ENCODE data around the gene MYH8. TPM values are rescaled to one million over a fixed set of nuclear protein-coding genes. Genes with fewer than 3 reads are reported as not detected.

Gene MYH8
- total RNA-seq, 1 experiment from 2014 or later = not detected

DNA sequence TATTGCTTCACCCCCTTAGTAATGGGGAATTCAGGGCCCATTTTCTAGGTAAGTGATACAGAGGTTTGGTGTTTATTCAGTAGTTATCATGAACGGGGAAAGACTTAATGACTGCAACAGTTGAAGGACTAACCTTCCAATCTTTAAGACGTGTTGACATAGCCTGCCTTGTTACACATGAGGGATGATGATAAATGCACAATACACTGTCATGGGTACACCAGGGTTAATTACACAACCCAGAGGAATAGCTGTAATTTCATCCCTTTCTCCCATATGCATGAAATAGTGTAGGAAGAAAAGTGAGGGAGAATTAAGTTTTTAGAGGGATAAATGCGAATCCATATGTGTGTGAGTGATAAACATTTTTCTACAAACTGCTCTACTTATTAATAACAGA is 37.0 kb upstream of the MYH8 start:
- H3K36me3 Mint-ChIP-seq (ENCODE audit: insufficient read depth, unreplicated experiment) = no peaks in the 10 kb centered on the region
- no peak overlapping the region for H3K4me3 Mint-ChIP-seq (ENCODE audit: low read depth, unreplicated experiment)
- H3K27ac Mint-ChIP-seq (ENCODE audit: unreplicated experiment) = no peak overlapping the region
- DNase-seq = no peak
- intact Hi-C loops (cut with micrococcal nuclease; ENCODE audit: unreplicated experiment) = no loop called here
- no peaks in the 10 kb centered on the region for H3K4me1 Mint-ChIP-seq (ENCODE audit: low read depth, unreplicated experiment)
- CTCF ChIA-PET = no interaction called here
- TF ChIP-seq, protein P1, sequence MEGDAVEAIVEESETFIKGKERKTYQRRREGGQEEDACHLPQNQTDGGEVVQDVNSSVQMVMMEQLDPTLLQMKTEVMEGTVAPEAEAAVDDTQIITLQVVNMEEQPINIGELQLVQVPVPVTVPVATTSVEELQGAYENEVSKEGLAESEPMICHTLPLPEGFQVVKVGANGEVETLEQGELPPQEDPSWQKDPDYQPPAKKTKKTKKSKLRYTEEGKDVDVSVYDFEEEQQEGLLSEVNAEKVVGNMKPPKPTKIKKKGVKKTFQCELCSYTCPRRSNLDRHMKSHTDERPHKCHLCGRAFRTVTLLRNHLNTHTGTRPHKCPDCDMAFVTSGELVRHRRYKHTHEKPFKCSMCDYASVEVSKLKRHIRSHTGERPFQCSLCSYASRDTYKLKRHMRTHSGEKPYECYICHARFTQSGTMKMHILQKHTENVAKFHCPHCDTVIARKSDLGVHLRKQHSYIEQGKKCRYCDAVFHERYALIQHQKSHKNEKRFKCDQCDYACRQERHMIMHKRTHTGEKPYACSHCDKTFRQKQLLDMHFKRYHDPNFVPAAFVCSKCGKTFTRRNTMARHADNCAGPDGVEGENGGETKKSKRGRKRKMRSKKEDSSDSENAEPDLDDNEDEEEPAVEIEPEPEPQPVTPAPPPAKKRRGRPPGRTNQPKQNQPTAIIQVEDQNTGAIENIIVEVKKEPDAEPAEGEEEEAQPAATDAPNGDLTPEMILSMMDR (IDR thresholded peaks at IDR 0.05; ENCODE audit: unreplicated experiment) = no peak
- peaks cover 9% of the 10 kb centered on the region for H3K9me3 Mint-ChIP-seq (ENCODE audit: low read depth, unreplicated experiment)
- no peaks in the 10 kb centered on the region for H3K27me3 Mint-ChIP-seq (ENCODE audit: unreplicated experiment)
- no TSS peak for BruUV-seq (replicated peaks)

DNA sequence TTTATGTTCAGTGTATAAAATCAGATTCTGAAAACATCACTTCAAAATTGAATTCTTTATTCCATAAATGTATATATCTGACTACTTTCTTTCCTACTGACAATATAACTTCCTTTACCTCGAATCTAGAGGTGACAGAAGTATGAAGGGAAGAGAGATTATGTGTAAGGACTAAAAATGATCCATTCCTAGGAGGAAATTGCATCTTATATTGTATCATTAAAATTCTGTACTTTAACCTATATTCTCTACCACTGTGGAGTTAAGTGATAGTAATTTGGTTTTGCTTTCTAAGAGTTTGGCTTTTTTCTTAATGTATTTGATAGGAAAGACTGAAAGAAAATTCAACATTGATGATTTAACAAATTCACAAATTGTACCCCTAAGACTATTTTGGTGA is 36.2 kb upstream of the MYH8 start:
- no peak overlapping the region for H3K27ac Mint-ChIP-seq (ENCODE audit: unreplicated experiment)
- intact Hi-C loops (cut with micrococcal nuclease; ENCODE audit: unreplicated experiment) = no loop called here
- no peak overlapping the region for H3K4me3 Mint-ChIP-seq (ENCODE audit: low read depth, unreplicated experiment)
- TF ChIP-seq, protein P1 (IDR thresholded peaks at IDR 0.05; ENCODE audit: unreplicated experiment) = no peak
- no TSS peak for BruUV-seq (replicated peaks)
- H3K4me1 Mint-ChIP-seq (ENCODE audit: low read depth, unreplicated experiment) = no peaks in the 10 kb centered on the region
- CTCF ChIA-PET = no interaction called here
- DNase-seq = no peak
- H3K9me3 Mint-ChIP-seq (ENCODE audit: low read depth, unreplicated experiment) = peaks cover 12% of the 10 kb centered on the region
- H3K36me3 Mint-ChIP-seq (ENCODE audit: insufficient read depth, unreplicated experiment) = no peaks in the 10 kb centered on the region
- no peaks in the 10 kb centered on the region for H3K27me3 Mint-ChIP-seq (ENCODE audit: unreplicated experiment)

DNA sequence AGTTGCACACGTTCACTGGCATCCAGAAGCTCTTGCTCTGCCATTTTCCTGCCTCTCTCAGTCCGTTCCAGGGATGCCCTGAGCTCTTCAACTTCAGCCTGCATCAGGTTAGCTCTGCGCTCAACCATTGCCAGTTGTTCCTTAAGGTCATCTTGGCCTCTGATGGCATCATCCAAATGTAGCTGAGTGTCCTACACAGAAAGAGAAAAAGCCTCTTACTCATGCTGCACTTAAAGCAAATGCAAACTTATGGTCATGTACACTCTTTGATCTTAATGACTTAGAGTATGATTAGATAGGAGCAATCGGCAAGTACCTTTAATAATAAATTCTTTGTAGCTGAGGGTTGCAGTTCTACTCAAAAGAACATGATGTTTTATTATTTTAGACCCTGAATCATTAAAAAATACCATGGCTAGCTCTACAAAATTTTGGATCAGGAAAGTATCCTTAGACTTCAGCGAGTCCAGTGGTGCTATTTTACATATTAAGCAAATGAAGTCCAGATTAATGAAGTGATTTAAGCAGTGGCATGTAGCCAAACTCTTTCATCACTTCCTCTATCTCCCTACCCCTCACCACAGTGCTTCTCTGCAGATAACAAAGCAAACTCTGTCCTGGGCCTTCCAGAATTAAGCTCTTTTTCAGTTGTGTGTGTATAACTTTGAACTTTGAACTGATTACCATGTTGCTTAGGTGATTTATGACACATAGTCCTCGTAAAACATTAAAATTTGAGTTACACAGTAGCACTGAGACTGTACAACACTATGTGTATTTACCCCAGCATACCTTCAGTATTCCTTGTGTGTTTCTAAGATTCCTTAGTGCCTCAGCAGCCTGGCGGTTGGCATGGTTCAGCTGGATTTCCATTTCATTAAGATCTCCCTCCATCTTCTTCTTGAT is 25.5 kb upstream of the MYH8 start:
- no peaks in the 10 kb centered on the region for H3K4me1 Mint-ChIP-seq (ENCODE audit: low read depth, unreplicated experiment)
- no peak overlapping the region for H3K4me3 Mint-ChIP-seq (ENCODE audit: low read depth, unreplicated experiment)
- TF ChIP-seq, protein P1 (IDR thresholded peaks at IDR 0.05; ENCODE audit: unreplicated experiment) = no peak
- no TSS peak for BruUV-seq (replicated peaks)
- H3K27ac Mint-ChIP-seq (ENCODE audit: unreplicated experiment) = no peak overlapping the region
- peaks cover 20% of the 10 kb centered on the region for H3K9me3 Mint-ChIP-seq (ENCODE audit: low read depth, unreplicated experiment)
- no peaks in the 10 kb centered on the region for H3K27me3 Mint-ChIP-seq (ENCODE audit: unreplicated experiment)
- no peak for DNase-seq
- H3K36me3 Mint-ChIP-seq (ENCODE audit: insufficient read depth, unreplicated experiment) = no peaks in the 10 kb centered on the region
- intact Hi-C loops (cut with micrococcal nuclease; ENCODE audit: unreplicated experiment) = no loop called here
- CTCF ChIA-PET = no interaction called here

DNA sequence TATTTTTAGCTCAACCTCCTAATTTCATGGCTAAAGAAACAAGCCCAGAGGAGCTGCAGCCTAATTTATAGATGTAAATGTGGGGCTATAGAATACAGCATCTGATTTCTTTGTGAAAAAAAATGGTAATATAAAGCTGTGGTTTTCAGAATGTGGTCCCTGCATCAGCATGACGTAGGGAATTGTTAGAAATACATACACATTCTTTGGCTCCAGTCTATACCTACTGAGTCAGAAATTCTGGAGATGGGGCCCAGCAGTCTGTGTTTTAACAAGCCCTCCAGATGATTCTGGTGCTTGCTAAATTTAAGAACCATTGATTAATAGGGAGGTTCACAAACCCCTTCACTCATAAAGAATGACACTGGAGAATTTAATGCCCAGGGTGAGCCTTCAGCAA is 18.1 kb upstream of the MYH8 start:
- no TSS peak for BruUV-seq (replicated peaks)
- CTCF ChIA-PET = no interaction called here
- Mint-ChIP-seq H3K27ac (ENCODE audit: unreplicated experiment) (no peak overlapping the region), H3K4me3 (ENCODE audit: low read depth, unreplicated experiment) (no peak overlapping the region), H3K36me3 (ENCODE audit: insufficient read depth, unreplicated experiment) (no peaks in the 10 kb centered on the region), H3K9me3 (ENCODE audit: low read depth, unreplicated experiment) (peaks cover 13% of the 10 kb centered on the region), H3K4me1 (ENCODE audit: low read depth, unreplicated experiment) (no peaks in the 10 kb centered on the region), H3K27me3 (ENCODE audit: unreplicated experiment) (no peaks in the 10 kb centered on the region)
- TF ChIP-seq, protein P1 (IDR thresholded peaks at IDR 0.05; ENCODE audit: unreplicated experiment) = no peak
- intact Hi-C loops (cut with micrococcal nuclease; ENCODE audit: unreplicated experiment) = no loop called here
- DNase-seq = no peak
